ENCODE results near the gene ARL1. TPM values are rescaled to one million over a fixed set of nuclear protein-coding genes. Genes with fewer than 3 reads are reported as not detected.
A peak's percentile ranks its signal among the peaks of the same experiment; 100 is the strongest.

Gene ARL1
- 10 to 100 TPM; 43.9 to 62.8 (median 56.2) TPM for total RNA-seq

GRCh38 chr12:101407436-101408345 is at the start of gene ARL1:
TSS of gene ARL1 (minus strand) at chr12:101407772. CDS start at chr12:101407645, 127 bp downstream.
- peak; percentile 19 for DNase-seq
- Histone ChIP-seq H3K36me3 (peaks cover 0 to 9% (median 0%) of the 10 kb centered on the region in 3 donors), H3K4me1 (peaks cover 5 to 44% (median 18%) of the 10 kb centered on the region in 3 donors), H3K27me3 (no peaks in the 10 kb centered on the region), H3K4me3 (peak within 1 kb of the TSS; percentile 77 to 95 (median 80)), H3K9me3 (no peaks in the 10 kb centered on the region), H3K27ac (peak within 1 kb of the TSS; percentile 90 to 97 (median 94))
- intact Hi-C loops (cut with DNase I), result loop anchor here (5.0 to 10.0 kb wide), 2 partner anchors 290 to 347 kb away; partner anchors contain the start of gene CHPT1
- TF ChIP-seq POLR2A (IDR thresholded peaks at IDR 0.05), result peak in 1 of 4 donors; percentile 61
- no peak for TF ChIP-seq CTCF (IDR thresholded peaks at IDR 0.05)
- 0 to 1% methylated on average over 48 to 58 of the region's 71 CpGs for WGBS, 2 donors

GRCh38 chr12:101455685-101456084 is 48.1 kb upstream of the ARL1 start:
- Histone ChIP-seq H3K4me3 (no peak overlapping the region), H3K9me3 (no peaks in the 10 kb centered on the region), H3K27ac (no peak overlapping the region), H3K36me3 (no peaks in the 10 kb centered on the region), H3K27me3 (no peaks in the 10 kb centered on the region), H3K4me1 (peaks cover 5 to 16% (median 15%) of the 10 kb centered on the region in 3 donors)
- intact Hi-C loops (cut with DNase I), result no loop called here
- 53 to 67% methylated on average over 3 of the region's 4 CpGs for WGBS, 2 donors
- no peak for TF ChIP-seq POLR2A (IDR thresholded peaks at IDR 0.05)
- TF ChIP-seq CTCF (IDR thresholded peaks at IDR 0.05), result no peak
- DNase-seq, result no peak

GRCh38 chr12:101441461-101442224 is 34.1 kb upstream of the ARL1 start:
- DNase-seq, result no peak
- H3K9me3 ChIP-seq, result no peaks in the 10 kb centered on the region
- H3K4me1 ChIP-seq, result no peaks in the 10 kb centered on the region
- TF ChIP-seq POLR2A (IDR thresholded peaks at IDR 0.05), result no peak
- TF ChIP-seq CTCF (IDR thresholded peaks at IDR 0.05), result no peak
- H3K4me3 ChIP-seq, result no peak overlapping the region
- no peak overlapping the region for H3K27ac ChIP-seq
- H3K27me3 ChIP-seq, result no peaks in the 10 kb centered on the region
- no peaks in the 10 kb centered on the region for H3K36me3 ChIP-seq
- intact Hi-C loops (cut with DNase I), result no loop called here

GRCh38 chr12:101439236-101439635 is 31.7 kb upstream of the ARL1 start:
- whole genome bisulfite sequencing, 2 donors, result 56 to 66% methylated on average over 5 of the region's 5 CpGs
- no peak for DNase-seq
- Histone ChIP-seq H3K27ac (no peak overlapping the region), H3K36me3 (no peaks in the 10 kb centered on the region), H3K9me3 (no peaks in the 10 kb centered on the region), H3K4me1 (peaks cover 0 to 12% (median 0%) of the 10 kb centered on the region in 3 donors), H3K27me3 (no peaks in the 10 kb centered on the region), H3K4me3 (no peak overlapping the region)
- TF ChIP-seq CTCF (IDR thresholded peaks at IDR 0.05) (no peak), POLR2A (IDR thresholded peaks at IDR 0.05) (no peak)
- intact Hi-C loops (cut with DNase I), result loop anchor here (10.0 kb wide), 1 partner anchor 316 kb away; no protein-coding TSS in a partner anchor

All from esophagus squamous epithelium (tissue), 5 donors.